DND-41 (cell line): Measurements from ENCODE around the gene TMEM18.

Experiments used
- EZH2 ChIP-seq: IDR thresholded peaks from 3 replicates; pipeline ENCODE4 v1.6.1; 2012; ENCODE audit warnings: borderline replicate concordance, low read depth, mild to moderate bottlenecking, moderate library complexity, low read length, inconsistent platforms; ENCODE audit not compliant: severe bottlenecking
- TF ChIP-seq, protein P1 (sequence below): IDR thresholded peaks from 2 replicates; pipeline ENCODE4 v1.5.1; 2012; ENCODE audit warnings: borderline replicate concordance, low read length, moderate library complexity, mild to moderate bottlenecking; ENCODE audit not compliant: poor library complexity, severe bottlenecking; ENCODE audit errors: extremely low read depth

DNA sequence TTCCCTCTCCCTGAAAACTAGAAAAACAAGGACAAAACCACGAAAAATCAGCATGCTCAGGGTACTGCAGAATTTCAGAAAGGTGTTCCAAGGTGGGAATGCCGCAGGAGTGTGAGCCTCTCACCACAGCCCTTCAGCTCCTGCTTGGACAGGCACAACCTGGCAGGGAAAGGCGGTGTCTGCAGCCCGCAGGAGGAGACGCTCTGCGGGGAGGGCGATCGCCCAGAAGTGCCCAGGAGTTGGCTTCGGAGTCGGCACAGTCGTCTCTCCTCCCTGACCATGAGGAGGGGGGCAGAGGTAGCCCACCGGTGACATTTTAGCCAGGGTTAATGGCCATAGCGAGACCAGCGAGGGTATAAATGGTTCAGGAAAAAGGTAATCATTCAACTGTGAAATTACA lies 57.2 kb downstream of the TMEM18 start:
- TF ChIP-seq, protein P1, sequence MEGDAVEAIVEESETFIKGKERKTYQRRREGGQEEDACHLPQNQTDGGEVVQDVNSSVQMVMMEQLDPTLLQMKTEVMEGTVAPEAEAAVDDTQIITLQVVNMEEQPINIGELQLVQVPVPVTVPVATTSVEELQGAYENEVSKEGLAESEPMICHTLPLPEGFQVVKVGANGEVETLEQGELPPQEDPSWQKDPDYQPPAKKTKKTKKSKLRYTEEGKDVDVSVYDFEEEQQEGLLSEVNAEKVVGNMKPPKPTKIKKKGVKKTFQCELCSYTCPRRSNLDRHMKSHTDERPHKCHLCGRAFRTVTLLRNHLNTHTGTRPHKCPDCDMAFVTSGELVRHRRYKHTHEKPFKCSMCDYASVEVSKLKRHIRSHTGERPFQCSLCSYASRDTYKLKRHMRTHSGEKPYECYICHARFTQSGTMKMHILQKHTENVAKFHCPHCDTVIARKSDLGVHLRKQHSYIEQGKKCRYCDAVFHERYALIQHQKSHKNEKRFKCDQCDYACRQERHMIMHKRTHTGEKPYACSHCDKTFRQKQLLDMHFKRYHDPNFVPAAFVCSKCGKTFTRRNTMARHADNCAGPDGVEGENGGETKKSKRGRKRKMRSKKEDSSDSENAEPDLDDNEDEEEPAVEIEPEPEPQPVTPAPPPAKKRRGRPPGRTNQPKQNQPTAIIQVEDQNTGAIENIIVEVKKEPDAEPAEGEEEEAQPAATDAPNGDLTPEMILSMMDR = no peak
- no peak for TF ChIP-seq EZH2
